ENCODE data around the gene NAALADL2.
"Not testable (repeated sequence)": the region's sequence is repeated elsewhere in the genome, so short reads cannot be mapped to it uniquely, and the experiment has no call there.

Gene NAALADL2

GRCh38 chr3:175826759-175827158 lies 967.6 kb downstream of the NAALADL2 start:
- WGBS (ENCODE audit: extremely low coverage, insufficient coverage, low lambda C conversion rate), result no CpG with 5 or more reads among the region's 2 CpGs

GRCh38 chr3:175829809-175830208 lies 970.7 kb downstream of the NAALADL2 start:
- not testable (repeated sequence) for H3K4me2 ChIP-seq (ENCODE audit: low read length); H3K4me3 ChIP-seq (ENCODE audit: low read length); H3K79me1 ChIP-seq (ENCODE audit: low read length); H3K4me1 ChIP-seq (ENCODE audit: control insufficient read depth, low read depth, low read length); H3K27me3 ChIP-seq (ENCODE audit: insufficient read depth, low read length, poor library complexity); H4K5ac ChIP-seq (ENCODE audit: low read length); H3K79me2 ChIP-seq (ENCODE audit: control insufficient read depth, insufficient read depth, low read length); H3K18ac ChIP-seq (ENCODE audit: low read length); H3K27ac ChIP-seq (ENCODE audit: low read depth, low read length); H3K9ac ChIP-seq (ENCODE audit: low read length); H3K4ac ChIP-seq (ENCODE audit: low read depth, low read length); H3K23ac ChIP-seq (ENCODE audit: low read length); H4K8ac ChIP-seq (ENCODE audit: low read depth, low read length); DNase-seq; H2BK120ac ChIP-seq (ENCODE audit: low read depth, low read length); H2BK15ac ChIP-seq (replicated peaks; ENCODE audit: low read depth); H2AK5ac ChIP-seq (ENCODE audit: low read length); H2BK5ac ChIP-seq (ENCODE audit: low read length); H3K36me3 ChIP-seq (ENCODE audit: control insufficient read depth, insufficient read depth, low read length)
- no CpG with 5 or more reads among the region's 8 CpGs for WGBS (ENCODE audit: extremely low coverage, insufficient coverage, low lambda C conversion rate)
- peak overlapping the region; percentile 7 for H3K56ac ChIP-seq (ENCODE audit: low read length)

More at GRCh38 chr3:175826759-175827158, 967.6 kb downstream of the NAALADL2 start:
- no peak overlapping the region for H3K4me3 ChIP-seq (ENCODE audit: low read length)
- no peak overlapping the region for H3K9ac ChIP-seq (ENCODE audit: low read length)
- no peak overlapping the region for H2BK15ac ChIP-seq (replicated peaks; ENCODE audit: low read depth)
- DNase-seq, result no peak
- peak overlapping the region; percentile 51 for H3K18ac ChIP-seq (ENCODE audit: low read length)
- no peak overlapping the region for H4K8ac ChIP-seq (ENCODE audit: low read depth, low read length)
- H3K23ac ChIP-seq (ENCODE audit: low read length), result no peak overlapping the region
- H3K79me1 ChIP-seq (ENCODE audit: low read length), result no peaks in the 10 kb centered on the region
- H2BK5ac ChIP-seq (ENCODE audit: low read length), result peak overlapping the region; percentile 72
- no peaks in the 10 kb centered on the region for H3K79me2 ChIP-seq (ENCODE audit: control insufficient read depth, insufficient read depth, low read length)
- H3K27me3 ChIP-seq (ENCODE audit: insufficient read depth, low read length, poor library complexity), result no peaks in the 10 kb centered on the region
- H3K4me2 ChIP-seq (ENCODE audit: low read length), result no peak overlapping the region
- no peak overlapping the region for H4K5ac ChIP-seq (ENCODE audit: low read length)
- H2AK5ac ChIP-seq (ENCODE audit: low read length), result no peak overlapping the region
- no peak overlapping the region for H3K56ac ChIP-seq (ENCODE audit: low read length)
- no peak overlapping the region for H3K4ac ChIP-seq (ENCODE audit: low read depth, low read length)
- no peak overlapping the region for H3K27ac ChIP-seq (ENCODE audit: low read depth, low read length)
- peak overlapping the region; percentile 61 for H2BK120ac ChIP-seq (ENCODE audit: low read depth, low read length)
- H3K4me1 ChIP-seq (ENCODE audit: control insufficient read depth, low read depth, low read length), result peaks cover 2% of the 10 kb centered on the region
- no peaks in the 10 kb centered on the region for H3K36me3 ChIP-seq (ENCODE audit: control insufficient read depth, insufficient read depth, low read length)

GRCh38 chr3:175835763-175836162 lies 976.6 kb downstream of the NAALADL2 start:
- Histone ChIP-seq H3K56ac (ENCODE audit: low read length) (peak overlapping the region; percentile 15), H4K8ac (ENCODE audit: low read depth, low read length) (peak overlapping the region; percentile 56), H3K27ac (ENCODE audit: low read depth, low read length) (peak overlapping the region; percentile 78)
- H3K4ac ChIP-seq (ENCODE audit: low read depth, low read length); H3K23ac ChIP-seq (ENCODE audit: low read length); H3K36me3 ChIP-seq (ENCODE audit: control insufficient read depth, insufficient read depth, low read length); H2BK5ac ChIP-seq (ENCODE audit: low read length); H3K4me3 ChIP-seq (ENCODE audit: low read length); H3K79me2 ChIP-seq (ENCODE audit: control insufficient read depth, insufficient read depth, low read length); H4K5ac ChIP-seq (ENCODE audit: low read length); H2BK15ac ChIP-seq (replicated peaks; ENCODE audit: low read depth); H3K4me2 ChIP-seq (ENCODE audit: low read length); H2AK5ac ChIP-seq (ENCODE audit: low read length); H3K9ac ChIP-seq (ENCODE audit: low read length); H2BK120ac ChIP-seq (ENCODE audit: low read depth, low read length); H3K79me1 ChIP-seq (ENCODE audit: low read length); H3K4me1 ChIP-seq (ENCODE audit: control insufficient read depth, low read depth, low read length); H3K27me3 ChIP-seq (ENCODE audit: insufficient read depth, low read length, poor library complexity); H3K18ac ChIP-seq (ENCODE audit: low read length): not testable (repeated sequence)
- WGBS (ENCODE audit: extremely low coverage, insufficient coverage, low lambda C conversion rate), result no CpG with 5 or more reads among the region's 6 CpGs
- DNase-seq, result peak; percentile 40

DNA sequence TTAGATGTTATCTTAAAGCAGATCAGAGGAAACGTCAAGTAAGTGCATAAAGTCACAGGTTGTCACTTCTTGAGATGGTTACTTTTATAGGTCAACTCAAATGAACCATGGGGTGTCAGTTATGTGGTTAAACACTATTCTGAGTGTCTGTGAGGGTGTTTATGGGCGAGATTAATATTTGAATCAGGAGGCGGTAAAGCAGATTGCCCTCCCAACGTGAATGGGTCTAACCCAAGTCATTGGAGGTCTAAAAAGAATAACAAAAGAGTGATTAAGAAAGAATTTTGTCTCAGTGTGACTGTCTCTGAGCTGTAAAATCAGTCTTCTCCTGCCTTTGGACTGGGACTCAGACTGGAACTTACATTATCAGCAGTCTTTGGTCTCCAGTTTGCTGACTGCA lies 977.5 kb downstream of the NAALADL2 start:
- Histone ChIP-seq H4K8ac (ENCODE audit: low read depth, low read length) (no peak overlapping the region), H2BK5ac (ENCODE audit: low read length) (peak overlapping the region; percentile 8), H3K23ac (ENCODE audit: low read length) (no peak overlapping the region), H3K9ac (ENCODE audit: low read length) (no peak overlapping the region), H4K5ac (ENCODE audit: low read length) (no peak overlapping the region), H3K79me1 (ENCODE audit: low read length) (no peaks in the 10 kb centered on the region), H3K4me3 (ENCODE audit: low read length) (no peak overlapping the region), H3K4me1 (ENCODE audit: control insufficient read depth, low read depth, low read length) (no peaks in the 10 kb centered on the region), H3K27me3 (ENCODE audit: insufficient read depth, low read length, poor library complexity) (no peaks in the 10 kb centered on the region), H3K4me2 (ENCODE audit: low read length) (no peak overlapping the region), H3K4ac (ENCODE audit: low read depth, low read length) (peak overlapping the region; percentile 36), H3K36me3 (ENCODE audit: control insufficient read depth, insufficient read depth, low read length) (no peaks in the 10 kb centered on the region), H3K79me2 (ENCODE audit: control insufficient read depth, insufficient read depth, low read length) (no peaks in the 10 kb centered on the region), H3K56ac (ENCODE audit: low read length) (peak overlapping the region; percentile 9), H2BK15ac (replicated peaks; ENCODE audit: low read depth) (no peak overlapping the region), H3K18ac (ENCODE audit: low read length) (no peak overlapping the region), H3K27ac (ENCODE audit: low read depth, low read length) (peak overlapping the region; percentile 43), H2AK5ac (ENCODE audit: low read length) (no peak overlapping the region), H2BK120ac (ENCODE audit: low read depth, low read length) (no peak overlapping the region)
- DNase-seq, result peak; percentile 61
- WGBS (ENCODE audit: extremely low coverage, insufficient coverage, low lambda C conversion rate), result no CpG with 5 or more reads among the region's 4 CpGs

DNA sequence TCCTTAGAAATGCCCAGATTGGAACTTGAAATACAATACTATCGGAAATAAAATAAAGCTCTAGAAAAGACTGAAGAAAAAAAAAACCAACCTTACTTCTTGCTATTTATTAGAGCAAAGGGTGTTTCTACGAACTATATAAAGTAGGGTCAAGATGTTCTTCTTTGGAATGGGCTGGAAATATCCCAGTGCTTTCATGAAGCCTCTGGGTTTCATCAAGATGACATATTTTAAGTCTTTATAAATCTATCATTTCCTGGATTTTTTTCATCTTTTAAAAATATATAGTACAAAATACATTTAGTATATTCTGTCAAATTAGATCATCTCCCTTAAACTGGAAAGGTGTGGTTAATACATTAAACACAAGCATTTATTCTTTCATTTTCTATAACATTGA lies 978.8 kb downstream of the NAALADL2 start:
- Histone ChIP-seq H3K79me2 (ENCODE audit: control insufficient read depth, insufficient read depth, low read length) (no peaks in the 10 kb centered on the region), H3K4ac (ENCODE audit: low read depth, low read length) (no peak overlapping the region), H2BK120ac (ENCODE audit: low read depth, low read length) (no peak overlapping the region), H2BK5ac (ENCODE audit: low read length) (no peak overlapping the region), H3K79me1 (ENCODE audit: low read length) (no peaks in the 10 kb centered on the region), H3K27me3 (ENCODE audit: insufficient read depth, low read length, poor library complexity) (no peaks in the 10 kb centered on the region), H3K27ac (ENCODE audit: low read depth, low read length) (no peak overlapping the region), H2AK5ac (ENCODE audit: low read length) (no peak overlapping the region), H3K4me2 (ENCODE audit: low read length) (no peak overlapping the region), H3K18ac (ENCODE audit: low read length) (no peak overlapping the region), H3K23ac (ENCODE audit: low read length) (no peak overlapping the region), H3K4me3 (ENCODE audit: low read length) (no peak overlapping the region), H3K9ac (ENCODE audit: low read length) (no peak overlapping the region), H4K8ac (ENCODE audit: low read depth, low read length) (no peak overlapping the region), H3K36me3 (ENCODE audit: control insufficient read depth, insufficient read depth, low read length) (no peaks in the 10 kb centered on the region), H2BK15ac (replicated peaks; ENCODE audit: low read depth) (no peak overlapping the region), H3K56ac (ENCODE audit: low read length) (no peak overlapping the region), H3K4me1 (ENCODE audit: control insufficient read depth, low read depth, low read length) (no peaks in the 10 kb centered on the region), H4K5ac (ENCODE audit: low read length) (no peak overlapping the region)
- no peak for DNase-seq
- WGBS (ENCODE audit: extremely low coverage, insufficient coverage, low lambda C conversion rate), result no CpG with 5 or more reads among the region's 2 CpGs

DNA sequence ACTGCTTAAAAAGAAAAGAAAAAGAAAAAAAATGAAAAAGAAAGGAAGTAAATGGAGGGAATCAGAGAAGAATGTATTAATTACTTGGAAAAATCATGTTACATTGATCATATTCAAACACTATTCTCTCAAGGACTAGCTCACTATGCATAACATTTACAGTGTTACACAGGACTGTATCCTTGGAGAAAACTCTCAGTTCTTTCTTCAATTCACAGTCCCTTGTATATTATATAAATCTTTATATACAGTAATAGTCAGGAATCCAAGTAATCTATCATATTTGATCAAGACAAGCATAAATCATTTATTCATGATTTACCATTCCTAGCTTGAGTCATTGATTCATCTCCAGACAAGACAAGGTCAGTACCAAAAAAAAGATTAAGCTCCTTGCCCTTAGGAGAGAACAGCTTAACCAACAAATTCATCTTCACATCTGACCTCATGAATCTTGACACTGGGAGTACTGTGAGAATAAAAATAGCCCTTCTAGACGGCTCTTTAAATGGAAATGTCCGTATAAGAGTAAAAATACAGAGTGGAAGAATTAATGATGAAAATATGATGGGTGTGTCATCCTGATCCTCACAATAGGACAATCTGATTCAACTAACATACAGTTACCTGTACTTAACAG lies 980.4 kb downstream of the NAALADL2 start:
- no peak overlapping the region for H2AK5ac ChIP-seq (ENCODE audit: low read length)
- DNase-seq, result no peak
- no peaks in the 10 kb centered on the region for H3K4me1 ChIP-seq (ENCODE audit: control insufficient read depth, low read depth, low read length)
- no peaks in the 10 kb centered on the region for H3K36me3 ChIP-seq (ENCODE audit: control insufficient read depth, insufficient read depth, low read length)
- WGBS (ENCODE audit: extremely low coverage, insufficient coverage, low lambda C conversion rate), result no CpG with 5 or more reads among the region's 2 CpGs
- no peak overlapping the region for H3K9ac ChIP-seq (ENCODE audit: low read length)
- H2BK5ac ChIP-seq (ENCODE audit: low read length), result no peak overlapping the region
- H3K4me3 ChIP-seq (ENCODE audit: low read length), result no peak overlapping the region
- H3K79me2 ChIP-seq (ENCODE audit: control insufficient read depth, insufficient read depth, low read length), result no peaks in the 10 kb centered on the region
- peak overlapping the region; percentile 96 for H2BK15ac ChIP-seq (replicated peaks; ENCODE audit: low read depth)
- H2BK120ac ChIP-seq (ENCODE audit: low read depth, low read length), result no peak overlapping the region
- no peak overlapping the region for H4K8ac ChIP-seq (ENCODE audit: low read depth, low read length)
- H3K79me1 ChIP-seq (ENCODE audit: low read length), result no peaks in the 10 kb centered on the region
- H4K5ac ChIP-seq (ENCODE audit: low read length), result no peak overlapping the region
- H3K18ac ChIP-seq (ENCODE audit: low read length), result no peak overlapping the region
- H3K4me2 ChIP-seq (ENCODE audit: low read length), result no peak overlapping the region
- no peaks in the 10 kb centered on the region for H3K27me3 ChIP-seq (ENCODE audit: insufficient read depth, low read length, poor library complexity)
- no peak overlapping the region for H3K56ac ChIP-seq (ENCODE audit: low read length)
- H3K23ac ChIP-seq (ENCODE audit: low read length), result no peak overlapping the region
- H3K27ac ChIP-seq (ENCODE audit: low read depth, low read length), result no peak overlapping the region
- no peak overlapping the region for H3K4ac ChIP-seq (ENCODE audit: low read depth, low read length)

Data from mesendoderm (in vitro differentiated cells).